ENCODE results near the gene C1orf105. TPM values are rescaled to one million over a fixed set of nuclear protein-coding genes. Genes with fewer than 3 reads are reported as not detected.
"Not testable (repeated sequence)": the region's sequence is repeated elsewhere in the genome, so short reads cannot be mapped to it uniquely, and the experiment has no call there.

The C1orf105 gene
- total and polyA plus RNA-seq, 2 of the 8 experiments (the other 6 are each of a cell fraction or from before 2014, with no cell fraction given): not detected

GRCh38 chr1:172496127-172496526 lies 75.6 kb downstream of the C1orf105 start:
- POLR2A ChIA-PET (ENCODE audit: partially characterized antibody): interaction anchor here (1.8 kb wide), 1 partner anchor 43 kb away, joined by 5 read pairs; no protein-coding TSS in a partner anchor
- H3K18ac ChIP-seq (ENCODE audit: extremely low read depth, low read length); H3K9ac ChIP-seq (replicated peaks in 1 of 4; ENCODE audit: extremely low read depth in 1 of 4, low read depth in 3 of 4, low read length in 3 of 4); H3K27me3 ChIP-seq (replicated peaks in 1 of 4; ENCODE audit: control insufficient read depth in 3 of 4, extremely low read depth in 1 of 4, insufficient read depth in 3 of 4, low read length in 3 of 4); H3K27ac ChIP-seq (ENCODE audit: low read depth, low read length); H4K20me1 ChIP-seq (replicated peaks in 1 of 2; ENCODE audit: control insufficient read depth in 1 of 2, insufficient read depth in 2 of 2, low read length in 2 of 2); FAIRE-seq; H2BK120ac ChIP-seq (replicated peaks; ENCODE audit: low read depth, low read length); H4K8ac ChIP-seq (ENCODE audit: extremely low read depth, insufficient read depth, low read length); H3K4ac ChIP-seq (replicated peaks; ENCODE audit: insufficient read length, low read depth, low read length); H4K5ac ChIP-seq (ENCODE audit: insufficient read length, low read depth, low read length); H3K79me1 ChIP-seq (ENCODE audit: low read depth, low read length); H2BK12ac ChIP-seq (ENCODE audit: low read depth, low read length); H3K79me2 ChIP-seq (ENCODE audit: control insufficient read depth in 1 of 2, insufficient read depth in 2 of 2, low read length in 2 of 2); H3K56ac ChIP-seq (replicated peaks; ENCODE audit: insufficient read length, low read depth, low read length); H3K14ac ChIP-seq (ENCODE audit: insufficient read length); H3K36me3 ChIP-seq (ENCODE audit: control insufficient read depth in 2 of 4, insufficient read depth in 4 of 4, low read length in 3 of 4); H4K91ac ChIP-seq (replicated peaks; ENCODE audit: insufficient read length, low read length); H3K4me2 ChIP-seq (ENCODE audit: insufficient read depth in 1 of 2, low read depth in 2 of 2, low read length in 2 of 2); H2AK5ac ChIP-seq (ENCODE audit: low read depth, low read length); H2BK15ac ChIP-seq (ENCODE audit: low read length); H3K23ac ChIP-seq (ENCODE audit: insufficient read length); H3K4me1 ChIP-seq (replicated peaks in 1 of 4; ENCODE audit: control insufficient read depth in 3 of 4, insufficient read depth in 4 of 4, low read length in 3 of 4); H3K23me2 ChIP-seq (ENCODE audit: low read depth, low read length); H2BK5ac ChIP-seq (ENCODE audit: low read depth, low read length); H2BK20ac ChIP-seq (ENCODE audit: low read length); DNase-seq (ENCODE audit: low read depth in 1 of 2, low spot score in 2 of 2); H3K4me3 ChIP-seq (ENCODE audit: extremely low read depth in 1 of 4, insufficient read depth in 2 of 4, low read depth in 3 of 4, low read length in 4 of 4); H2AFZ ChIP-seq (ENCODE audit: low read length); H3K9me3 ChIP-seq (ENCODE audit: insufficient read depth in 2 of 2, low read depth in 1 of 2, low read length in 1 of 2): not testable (repeated sequence)
- 98% methylated on average over 5 of the region's 5 CpGs; no CpG with 5 or more reads in 1 of the 2 experiments for WGBS, 2 experiments (ENCODE audit: extremely low coverage in 1 of 2, insufficient coverage in 1 of 2, insufficient read length in 1 of 2, insufficient replicate concordance in 2 of 2, low coverage in 1 of 2, low lambda C conversion rate in 2 of 2, missing lambda C conversion rate in 1 of 2)
- CTCF ChIA-PET (ENCODE audit: partially characterized antibody): interaction anchor here (0.6 to 1.6 kb wide), 2 partner anchors 9 to 251 kb away, joined by 4 to 7 read pairs; no protein-coding TSS in a partner anchor
